Right forelimb (tissue), 1 donor: ENCODE measurements around the gene ADARB1.

Source experiments
- DNase-seq: peaks from one replicate; pipeline ENCODE4 v3.0.0-alpha.2; 2018

The ADARB1 gene

GRCh38 chr21:45039317-45040156 lies 34.8 kb upstream of the ADARB1 start:
- no peak for DNase-seq

- DNase-seq, result no peak
Measured at GRCh38 chr21:45040157-45040711, 34.1 kb upstream of the ADARB1 start.

GRCh38 chr21:45040739-45041138 lies 33.6 kb upstream of the ADARB1 start:
- no peak for DNase-seq

- peak; percentile 51 for DNase-seq
Measured at GRCh38 chr21:45041351-45041805, 33.0 kb upstream of the ADARB1 start.

- peak; percentile 22 for DNase-seq
Measured at GRCh38 chr21:45041984-45042663, 32.3 kb upstream of the ADARB1 start.

- peak; percentile 38 for DNase-seq
Measured at GRCh38 chr21:45042664-45043161, 31.7 kb upstream of the ADARB1 start.

- DNase-seq, result no peak
Measured at GRCh38 chr21:45043541-45044020, 30.8 kb upstream of the ADARB1 start.

GRCh38 chr21:45045481-45045880 lies 28.9 kb upstream of the ADARB1 start:
- no peak for DNase-seq

- no peak for DNase-seq
Measured at GRCh38 chr21:45047257-45047656, 27.1 kb upstream of the ADARB1 start.

GRCh38 chr21:45048026-45048698 lies 26.2 kb upstream of the ADARB1 start:
- peak; percentile 26 for DNase-seq

- DNase-seq, result no peak
Measured at GRCh38 chr21:45048968-45049367, 25.4 kb upstream of the ADARB1 start.

- DNase-seq, result no peak
Measured at GRCh38 chr21:45049714-45050344, 24.6 kb upstream of the ADARB1 start.

- DNase-seq, result no peak
Measured at GRCh38 chr21:45050345-45050796, 24.0 kb upstream of the ADARB1 start.

- no peak for DNase-seq
Measured at GRCh38 chr21:45050797-45051489, 23.4 kb upstream of the ADARB1 start.

GRCh38 chr21:45051580-45052434 lies 22.6 kb upstream of the ADARB1 start:
- DNase-seq, result no peak

- DNase-seq, result no peak
Measured at GRCh38 chr21:45052960-45053359, 21.4 kb upstream of the ADARB1 start.

GRCh38 chr21:45053561-45054226 lies 20.7 kb upstream of the ADARB1 start:
- DNase-seq, result no peak

- DNase-seq, result no peak
Measured at GRCh38 chr21:45054227-45054926, 20.0 kb upstream of the ADARB1 start.

- no peak for DNase-seq
Measured at GRCh38 chr21:45054927-45055612, 19.3 kb upstream of the ADARB1 start.
